WTC11 (cell line): Measurements from ENCODE around the gene NHS. TPM values are rescaled to one million over a fixed set of nuclear protein-coding genes. Genes with fewer than 3 reads are reported as not detected.
A peak's percentile ranks its signal among the peaks of the same experiment; 100 is the strongest.

Experiments used
- ATAC-seq: fragments of 200-7000 bp; cut with Tn5 transposase; 2 replicates; pipeline ENCODE4 v1.10.0; 2021; ENCODE audit warnings: mild to moderate bottlenecking, moderate library complexity
- CTCF ChIA-PET: fragments of 300-600 bp; sonication (Branson Sonifier 250); formaldehyde crosslinking; loops from one replicate; lab custom pipeline; 2021; ENCODE audit warnings: antibody characterized with exemption; lab: Charles Lee
- POLR2A ChIA-PET: fragments of 350-600 bp; sonication (Branson Sonifier 250); formaldehyde crosslinking; loops from one replicate; lab custom pipeline; 2021; ENCODE audit warnings: antibody characterized with exemption; lab: Charles Lee
- DNase-seq: peaks from one replicate; pipeline ENCODE4 v3.0.0; 2021; ENCODE audit warnings: low spot score
- H3K27ac Mint-ChIP-seq: 2 replicates; pipeline ENCODE4 v1.8.0; 2021; ENCODE audit warnings: mixed read lengths
- H3K27me3 Mint-ChIP-seq: 2 replicates; pipeline ENCODE4 v1.8.0; 2021; ENCODE audit warnings: low read depth, mild to moderate bottlenecking, moderate library complexity, mixed read lengths
- H3K36me3 Mint-ChIP-seq: 2 replicates; pipeline ENCODE4 v1.8.0; 2021; ENCODE audit warnings: mixed read lengths
- H3K4me1 Mint-ChIP-seq: 2 replicates; pipeline ENCODE4 v1.8.0; 2022; ENCODE audit warnings: mixed read lengths
- H3K4me3 Mint-ChIP-seq: 2 replicates; pipeline ENCODE4 v1.8.0; 2021; ENCODE audit warnings: mild to moderate bottlenecking, moderate library complexity, mixed read lengths
- H3K9me3 Mint-ChIP-seq: 2 replicates; pipeline ENCODE4 v1.8.0; 2021; ENCODE audit warnings: mixed read lengths
- AR ChIP-seq: fragments of 250-450 bp; sonication (Bioruptor Pico); IDR thresholded peaks from 2 replicates; pipeline ENCODE4 v1.9.0; 2021; ENCODE audit warnings: mild to moderate bottlenecking
- ARID4B ChIP-seq: sonication (generic); formaldehyde crosslinking; IDR thresholded peaks from 2 replicates; pipeline ENCODE4 v1.8.0; 2023; ENCODE audit warnings: missing genetic modification reagents, mild to moderate bottlenecking, borderline replicate concordance
- ATF6 ChIP-seq: sonication (generic); formaldehyde crosslinking; IDR thresholded peaks from 2 replicates; pipeline ENCODE4 v1.8.1; 2023; ENCODE audit warnings: mild to moderate bottlenecking, missing genetic modification reagents
- CREM ChIP-seq: sonication (generic); formaldehyde crosslinking; IDR thresholded peaks from 2 replicates; pipeline ENCODE4 v1.8.1; 2022; ENCODE audit warnings: mild to moderate bottlenecking, missing genetic modification reagents, moderate library complexity
- CTCF ChIP-seq: fragments of 200-600 bp; IDR thresholded peaks from 2 replicates; pipeline ENCODE4 v1.8.0; 2022; ENCODE audit warnings: antibody characterized with exemption
- EMX1 ChIP-seq: fragments of 250-450 bp; sonication (Bioruptor Pico); IDR thresholded peaks from 2 replicates; pipeline ENCODE4 v1.8.0; 2021; ENCODE audit warnings: mild to moderate bottlenecking
- FOXK1 ChIP-seq: sonication (generic); formaldehyde crosslinking; IDR thresholded peaks from 2 replicates; pipeline ENCODE4 v1.8.0; 2022; ENCODE audit warnings: mild to moderate bottlenecking, moderate library complexity, missing genetic modification reagents
- FOXP1 ChIP-seq: sonication (generic); formaldehyde crosslinking; IDR thresholded peaks from 2 replicates; pipeline ENCODE4 v1.8.0; 2022; ENCODE audit warnings: missing genetic modification reagents, mild to moderate bottlenecking, moderate library complexity, borderline replicate concordance
- GTF2I ChIP-seq: fragments of 250-450 bp; sonication (Bioruptor Pico); conservative IDR thresholded peaks from 2 replicates; pipeline ENCODE4 v1.4.0; 2021; ENCODE audit warnings: mild to moderate bottlenecking
- HMGA2 ChIP-seq: fragments of 250-450 bp; sonication (Bioruptor Pico); IDR thresholded peaks from 2 replicates; pipeline ENCODE4 v1.4.0; 2021; ENCODE audit warnings: mild to moderate bottlenecking, moderate library complexity
- JUN ChIP-seq: sonication (generic); formaldehyde crosslinking; IDR thresholded peaks from 2 replicates; pipeline ENCODE4 v1.8.0; 2023; ENCODE audit warnings: mild to moderate bottlenecking, missing genetic modification reagents
- MAX ChIP-seq: sonication (generic); formaldehyde crosslinking; IDR thresholded peaks from 2 replicates; pipeline ENCODE4 v1.8.0; 2022; ENCODE audit warnings: mild to moderate bottlenecking, missing genetic modification reagents
- MYBL2 ChIP-seq: sonication (generic); formaldehyde crosslinking; IDR thresholded peaks from 2 replicates; pipeline ENCODE4 v1.8.1; 2023; ENCODE audit warnings: mild to moderate bottlenecking, moderate library complexity, missing genetic modification reagents
- PRRX2 ChIP-seq: fragments of 250-450 bp; sonication (Bioruptor Pico); IDR thresholded peaks from 2 replicates; pipeline ENCODE4 v1.8.0; 2021; ENCODE audit warnings: mild to moderate bottlenecking
- TCF7 ChIP-seq: sonication (generic); formaldehyde crosslinking; IDR thresholded peaks from 2 replicates; pipeline ENCODE4 v1.8.0; 2022; ENCODE audit warnings: mild to moderate bottlenecking, low read depth, missing genetic modification reagents, moderate library complexity
- TP53 ChIP-seq: sonication (generic); formaldehyde crosslinking; IDR thresholded peaks from 2 replicates; pipeline ENCODE4 v1.8.1; 2023; ENCODE audit warnings: mild to moderate bottlenecking, missing genetic modification reagents
- ZBTB43 ChIP-seq: sonication (generic); formaldehyde crosslinking; IDR thresholded peaks from 2 replicates; pipeline ENCODE4 v1.8.1; 2023; ENCODE audit warnings: mild to moderate bottlenecking, missing genetic modification reagents
- ZNF396 ChIP-seq: fragments of 250-450 bp; sonication (Bioruptor Pico); IDR thresholded peaks from 2 replicates; pipeline ENCODE4 v1.8.0; 2021; ENCODE audit warnings: mild to moderate bottlenecking, moderate library complexity, borderline replicate concordance
- ZNF532 ChIP-seq: fragments of 250-450 bp; sonication (Bioruptor Pico); IDR thresholded peaks from 2 replicates; pipeline ENCODE4 v1.9.0; 2021; ENCODE audit warnings: mild to moderate bottlenecking, borderline replicate concordance
- ZNF671 ChIP-seq: fragments of 250-450 bp; sonication (Bioruptor Pico); IDR thresholded peaks from 2 replicates; pipeline ENCODE4 v1.8.0; 2021; ENCODE audit warnings: mild to moderate bottlenecking
- total RNA-seq: library from RNA; stranded (reverse); gene quantifications from 3 replicates; pipeline ENCODE4 v1.2.3, GENCODE V29; 2021

The NHS gene
- total RNA-seq, 1 experiment from 2014 or later = 5.8 TPM

- Mint-ChIP-seq H3K9me3 (no peaks in the 10 kb centered on the region), H3K36me3 (no peaks in the 10 kb centered on the region), H3K27me3 (no peaks in the 10 kb centered on the region), H3K4me1 (no peaks in the 10 kb centered on the region), H3K4me3 (no peak overlapping the region), H3K27ac (no peak overlapping the region)
- DNase-seq (no peak), ATAC-seq (0 out of 2 replicates have a peak, but pooled peaks have one; percentile 38)
- no peak for TF ChIP-seq HMGA2
- TF ChIP-seq TP53 (CRISPR knock-in tag) = no peak
- no peak for TF ChIP-seq FOXK1 (CRISPR knock-in tag)
- TF ChIP-seq EMX1 (CRISPR knock-in tag) = no peak
- TF ChIP-seq TCF7 (CRISPR knock-in tag) = no peak
- no peak for TF ChIP-seq AR
- TF ChIP-seq FOXP1 (CRISPR knock-in tag) = no peak
- no peak for TF ChIP-seq CTCF
- no peak for TF ChIP-seq PRRX2 (CRISPR knock-in tag)
- TF ChIP-seq ZNF396 (CRISPR knock-in tag) = no peak
- no peak for TF ChIP-seq ATF6 (CRISPR knock-in tag)
- no peak for TF ChIP-seq JUN (CRISPR knock-in tag)
- TF ChIP-seq ZBTB43 (CRISPR knock-in tag) = no peak
- no peak for TF ChIP-seq ARID4B (CRISPR knock-in tag)
- no peak for TF ChIP-seq ZNF532 (CRISPR knock-in tag)
- TF ChIP-seq CREM = no peak
- no peak for TF ChIP-seq GTF2I (CRISPR knock-in tag)
- no peak for TF ChIP-seq MAX
- no peak for TF ChIP-seq ZNF671
- no peak for TF ChIP-seq MYBL2 (CRISPR knock-in tag)
- CTCF ChIA-PET = no interaction called here
- POLR2A ChIA-PET = no interaction called here
These were observed 294.5 kb downstream of the NHS start for GRCh38 chrX:17669458-17669857.
